Subcutaneous adipose tissue (tissue), 4 donors: ENCODE data around the gene CA14. TPM values are rescaled to one million over a fixed set of nuclear protein-coding genes. Genes with fewer than 3 reads are reported as not detected.

ENCODE experiments used
- CTCF ChIP-seq: fragments of 450-650 bp; IDR thresholded peaks from one replicate; pipeline ENCODE4 v1.5.1; 2016; ENCODE audit warnings: low read depth, mild to moderate bottlenecking, control low read depth, antibody characterized with exemption, moderate library complexity
- small RNA-seq: library from RNA; depleted of rRNA; stranded (forward); fragments of <200 nt; gene quantifications from one replicate; pipeline ENCODE3, GENCODE V24; 2016
- total RNA-seq, 4 donors: library from RNA; depleted of rRNA; stranded (reverse); fragments of >200 nt; gene quantifications; one replicate each; pipeline ENCODE4 v1.1.0, GENCODE V29; 2016

The CA14 gene
- total RNA-seq, 4 donors from 2014 or later = not detected

DNA sequence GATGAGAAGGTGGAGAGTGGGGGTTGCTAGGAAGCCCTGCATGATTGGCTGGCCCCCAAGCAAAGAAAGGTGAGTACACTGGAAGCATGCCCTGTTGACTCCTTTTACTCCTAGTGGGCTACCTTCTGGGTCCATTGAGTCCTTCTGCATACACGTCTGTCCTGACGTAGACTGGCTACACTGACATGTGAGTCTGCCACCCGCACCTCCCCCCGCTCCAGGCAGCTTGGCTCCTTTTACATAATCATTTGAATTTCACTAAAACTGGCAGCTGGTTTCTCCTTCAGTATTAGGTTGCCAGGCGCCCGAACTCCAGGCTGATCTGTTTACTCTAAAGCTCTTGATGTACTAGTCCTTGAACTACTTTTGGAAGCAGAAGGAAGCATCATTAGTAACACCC lies 44.8 kb downstream of the CA14 start:
- TF ChIP-seq CTCF = no peak

GRCh38 chr1:150302902-150303301 lies 45.3 kb downstream of the CA14 start:
- TF ChIP-seq CTCF = no peak

- no peak for TF ChIP-seq CTCF
Measured at GRCh38 chr1:150309758-150310508, 52.4 kb downstream of the CA14 start.

DNA sequence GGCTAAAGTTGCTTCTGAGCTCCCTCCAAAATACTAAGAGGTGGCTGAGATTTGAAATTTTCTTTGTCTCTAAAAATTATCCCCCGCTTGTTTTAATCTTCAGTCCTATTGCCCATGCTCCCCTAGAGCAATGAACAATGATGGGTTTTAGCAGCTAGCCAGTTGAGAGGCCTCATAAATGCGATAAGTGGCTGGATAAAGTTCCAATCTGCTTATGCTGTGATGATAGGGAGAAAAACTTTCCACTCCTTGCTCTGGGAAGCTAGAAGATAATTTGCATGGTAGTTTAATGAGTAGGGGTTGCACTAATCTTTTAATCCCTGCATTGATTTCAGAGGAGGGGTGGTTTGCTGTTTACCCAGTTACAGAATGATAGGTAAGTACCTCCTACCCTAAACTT lies 54.2 kb downstream of the CA14 start:
- no peak for TF ChIP-seq CTCF

Small RNAs within 50 kb of the gene (small RNA-seq; reads per million reads assigned to genes)
- not detected for gene RN7SL480P
- gene RNU2-17P = not detected

Other genes starting within 250 kb of the CA14 start
- gene OTUD7B, start 247.0 kb upstream of the CA14 start, total RNA-seq = 10 to 100 TPM; 16.0 to 41.4 (median 30.0) TPM
- 10 to 100 TPM; 28.1 to 54.6 (median 38.4) TPM for gene VPS45, start 190.0 kb upstream of the CA14 start, total RNA-seq
- 10 to 100 TPM; 24.8 to 60.2 (median 30.6) TPM for gene PLEKHO1, start 107.9 kb upstream of the CA14 start, total RNA-seq
- 10 to 100 TPM; 15.1 to 25.4 (median 16.1) TPM for gene ANP32E, start 21.7 kb upstream of the CA14 start, total RNA-seq
- 10 to 100 TPM; 58.2 to 94.0 (median 72.4) TPM for gene APH1A, start 11.2 kb downstream of the CA14 start, total RNA-seq
- 10 to 100 TPM in 1 of 4 donors, 1 to 10 TPM in 2, under 1 TPM in 1; 0.94 to 17.8 (median 6.5) TPM for gene C1orf54, start 15.0 kb downstream of the CA14 start, total RNA-seq
- gene CIART, start 24.8 kb downstream of the CA14 start, total RNA-seq = 1 to 10 TPM in 3 of 4 donors, under 1 TPM in 1; 0.85 to 4.1 (median 3.1) TPM
- gene MRPS21, start 36.1 kb downstream of the CA14 start, total RNA-seq = 10 to 100 TPM; 30.0 to 47.9 (median 38.2) TPM
- gene PRPF3, start 63.8 kb downstream of the CA14 start, total RNA-seq = 10 to 100 TPM; 36.2 to 83.3 (median 47.7) TPM
- gene RPRD2, start 106.4 kb downstream of the CA14 start, total RNA-seq = 10 to 100 TPM; 17.2 to 24.9 (median 19.5) TPM
- 10 to 100 TPM in 3 of 4 donors, 1 to 10 TPM in 1; 8.2 to 16.7 (median 15.9) TPM for gene TARS2, start 229.6 kb downstream of the CA14 start, total RNA-seq